ENCODE measurements around the gene PPARG.
"Not testable (repeated sequence)": the region's sequence is repeated elsewhere in the genome, so short reads cannot be mapped to it uniquely, and the experiment has no call there.

GRCh38 chr3:12386514-12387291 lies 97.8 kb downstream of the PPARG start:
- not testable (repeated sequence) for TF ChIP-seq ZNF354B (CRISPR knock-in tag; IDR thresholded peaks at IDR 0.05); POLR2AphosphoS5 (IDR thresholded peaks at IDR 0.05; ENCODE audit: low read depth, low read length); EED (CRISPR knock-in tag; IDR thresholded peaks at IDR 0.05); SRF (IDR thresholded peaks at IDR 0.05; ENCODE audit: low read depth, low read length); ZNF274 (CRISPR knock-in tag; IDR thresholded peaks at IDR 0.05); CHD2 (IDR thresholded peaks at IDR 0.05; ENCODE audit: low read depth, low read length); HIC2 (CRISPR knock-in tag; IDR thresholded peaks at IDR 0.05; ENCODE audit: low read depth); AHDC1 (CRISPR knock-in tag; IDR thresholded peaks at IDR 0.05; ENCODE audit: borderline replicate concordance); SMAD1 (CRISPR knock-in tag; IDR thresholded peaks at IDR 0.05; ENCODE audit: borderline replicate concordance, low read depth); CBX5 (CRISPR knock-in tag; IDR thresholded peaks at IDR 0.05; ENCODE audit: borderline replicate concordance); NFYB (CRISPR knock-in tag; IDR thresholded peaks at IDR 0.05); FOSL1 (CRISPR knock-in tag; IDR thresholded peaks at IDR 0.05; ENCODE audit: borderline replicate concordance)
- TF ChIP-seq, protein P1, sequence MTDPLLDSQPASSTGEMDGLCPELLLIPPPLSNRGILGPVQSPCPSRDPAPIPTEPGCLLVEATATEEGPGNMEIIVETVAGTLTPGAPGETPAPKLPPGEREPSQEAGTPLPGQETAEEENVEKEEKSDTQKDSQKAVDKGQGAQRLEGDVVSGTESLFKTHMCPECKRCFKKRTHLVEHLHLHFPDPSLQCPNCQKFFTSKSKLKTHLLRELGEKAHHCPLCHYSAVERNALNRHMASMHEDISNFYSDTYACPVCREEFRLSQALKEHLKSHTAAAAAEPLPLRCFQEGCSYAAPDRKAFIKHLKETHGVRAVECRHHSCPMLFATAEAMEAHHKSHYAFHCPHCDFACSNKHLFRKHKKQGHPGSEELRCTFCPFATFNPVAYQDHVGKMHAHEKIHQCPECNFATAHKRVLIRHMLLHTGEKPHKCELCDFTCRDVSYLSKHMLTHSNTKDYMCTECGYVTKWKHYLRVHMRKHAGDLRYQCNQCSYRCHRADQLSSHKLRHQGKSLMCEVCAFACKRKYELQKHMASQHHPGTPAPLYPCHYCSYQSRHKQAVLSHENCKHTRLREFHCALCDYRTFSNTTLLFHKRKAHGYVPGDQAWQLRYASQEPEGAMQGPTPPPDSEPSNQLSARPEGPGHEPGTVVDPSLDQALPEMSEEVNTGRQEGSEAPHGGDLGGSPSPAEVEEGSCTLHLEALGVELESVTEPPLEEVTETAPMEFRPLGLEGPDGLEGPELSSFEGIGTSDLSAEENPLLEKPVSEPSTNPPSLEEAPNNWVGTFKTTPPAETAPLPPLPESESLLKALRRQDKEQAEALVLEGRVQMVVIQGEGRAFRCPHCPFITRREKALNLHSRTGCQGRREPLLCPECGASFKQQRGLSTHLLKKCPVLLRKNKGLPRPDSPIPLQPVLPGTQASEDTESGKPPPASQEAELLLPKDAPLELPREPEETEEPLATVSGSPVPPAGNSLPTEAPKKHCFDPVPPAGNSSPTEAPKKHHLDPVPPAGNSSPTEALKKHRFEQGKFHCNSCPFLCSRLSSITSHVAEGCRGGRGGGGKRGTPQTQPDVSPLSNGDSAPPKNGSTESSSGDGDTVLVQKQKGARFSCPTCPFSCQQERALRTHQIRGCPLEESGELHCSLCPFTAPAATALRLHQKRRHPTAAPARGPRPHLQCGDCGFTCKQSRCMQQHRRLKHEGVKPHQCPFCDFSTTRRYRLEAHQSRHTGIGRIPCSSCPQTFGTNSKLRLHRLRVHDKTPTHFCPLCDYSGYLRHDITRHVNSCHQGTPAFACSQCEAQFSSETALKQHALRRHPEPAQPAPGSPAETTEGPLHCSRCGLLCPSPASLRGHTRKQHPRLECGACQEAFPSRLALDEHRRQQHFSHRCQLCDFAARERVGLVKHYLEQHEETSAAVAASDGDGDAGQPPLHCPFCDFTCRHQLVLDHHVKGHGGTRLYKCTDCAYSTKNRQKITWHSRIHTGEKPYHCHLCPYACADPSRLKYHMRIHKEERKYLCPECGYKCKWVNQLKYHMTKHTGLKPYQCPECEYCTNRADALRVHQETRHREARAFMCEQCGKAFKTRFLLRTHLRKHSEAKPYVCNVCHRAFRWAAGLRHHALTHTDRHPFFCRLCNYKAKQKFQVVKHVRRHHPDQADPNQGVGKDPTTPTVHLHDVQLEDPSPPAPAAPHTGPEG (CRISPR knock-in tag; IDR thresholded peaks at IDR 0.05): not testable (repeated sequence)
- TF ChIP-seq, protein P2, sequence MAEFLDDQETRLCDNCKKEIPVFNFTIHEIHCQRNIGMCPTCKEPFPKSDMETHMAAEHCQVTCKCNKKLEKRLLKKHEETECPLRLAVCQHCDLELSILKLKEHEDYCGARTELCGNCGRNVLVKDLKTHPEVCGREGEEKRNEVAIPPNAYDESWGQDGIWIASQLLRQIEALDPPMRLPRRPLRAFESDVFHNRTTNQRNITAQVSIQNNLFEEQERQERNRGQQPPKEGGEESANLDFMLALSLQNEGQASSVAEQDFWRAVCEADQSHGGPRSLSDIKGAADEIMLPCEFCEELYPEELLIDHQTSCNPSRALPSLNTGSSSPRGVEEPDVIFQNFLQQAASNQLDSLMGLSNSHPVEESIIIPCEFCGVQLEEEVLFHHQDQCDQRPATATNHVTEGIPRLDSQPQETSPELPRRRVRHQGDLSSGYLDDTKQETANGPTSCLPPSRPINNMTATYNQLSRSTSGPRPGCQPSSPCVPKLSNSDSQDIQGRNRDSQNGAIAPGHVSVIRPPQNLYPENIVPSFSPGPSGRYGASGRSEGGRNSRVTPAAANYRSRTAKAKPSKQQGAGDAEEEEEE (CRISPR knock-in tag; IDR thresholded peaks at IDR 0.05; ENCODE audit: borderline replicate concordance): not testable (repeated sequence)

Data from HepG2 (cell line).